Glomerular visceral epithelial cell (primary cell): ENCODE results near the gene SEMA3A.

Experiments used
- DNase-seq: peaks from one replicate; pipeline ENCODE4 v3.0.0-alpha.2; 2016; ENCODE audit errors: extremely low spot score

Gene SEMA3A

GRCh38 chr7:84013616-84014240 is 180.9 kb downstream of the SEMA3A start:
- no peak for DNase-seq

- no peak for DNase-seq
Measured at GRCh38 chr7:84009782-84010181, 184.8 kb downstream of the SEMA3A start.

GRCh38 chr7:84009051-84009450 is 185.5 kb downstream of the SEMA3A start:
- DNase-seq, result no peak

- DNase-seq, result no peak
Measured at GRCh38 chr7:84003191-84003590, 191.4 kb downstream of the SEMA3A start.

GRCh38 chr7:84002348-84002747 is 192.2 kb downstream of the SEMA3A start:
- DNase-seq, result no peak

- DNase-seq, result no peak
Measured at GRCh38 chr7:83996879-83997278, 197.7 kb downstream of the SEMA3A start.

GRCh38 chr7:83987764-83988163 is 206.8 kb downstream of the SEMA3A start:
- no peak for DNase-seq

GRCh38 chr7:83985821-83986220 is 208.8 kb downstream of the SEMA3A start:
- no peak for DNase-seq

GRCh38 chr7:83984591-83984990 is 210.0 kb downstream of the SEMA3A start:
- no peak for DNase-seq

GRCh38 chr7:83984076-83984475 is 210.5 kb downstream of the SEMA3A start:
- no peak for DNase-seq

GRCh38 chr7:83983606-83984005 is 211.0 kb downstream of the SEMA3A start:
- DNase-seq, result no peak

- peak; percentile 36 for DNase-seq
Measured at GRCh38 chr7:83976302-83976701, 218.3 kb downstream of the SEMA3A start.

- no peak for DNase-seq
Measured at GRCh38 chr7:83970081-83970480, 224.5 kb downstream of the SEMA3A start.

- DNase-seq, result no peak
Measured at GRCh38 chr7:83964318-83964717, 230.3 kb downstream of the SEMA3A start.

GRCh38 chr7:83957333-83957732 is 237.3 kb downstream of the SEMA3A start:
- DNase-seq, result no peak

GRCh38 chr7:83956104-83956503 is 238.5 kb downstream of the SEMA3A start:
- no peak for DNase-seq

GRCh38 chr7:83952236-83952635 is 242.4 kb downstream of the SEMA3A start:
- no peak for DNase-seq

- peak; percentile 2 for DNase-seq
Measured at GRCh38 chr7:83947260-83947659, 247.3 kb downstream of the SEMA3A start.

- no peak for DNase-seq
Measured at GRCh38 chr7:83946801-83947200, 247.8 kb downstream of the SEMA3A start.

GRCh38 chr7:83941300-83941699 is 253.3 kb downstream of the SEMA3A start:
- DNase-seq, result no peak

- no peak for DNase-seq
Measured at GRCh38 chr7:83937930-83938329, 256.7 kb downstream of the SEMA3A start.

- DNase-seq, result peak; percentile 66
Measured at GRCh38 chr7:83936056-83936708, 258.4 kb downstream of the SEMA3A start.

GRCh38 chr7:83934118-83934734 is 260.4 kb downstream of the SEMA3A start:
- DNase-seq, result no peak
